Lung (tissue), 12 donors: ENCODE data around the gene DTYMK. TPM values are rescaled to one million over a fixed set of nuclear protein-coding genes. Genes with fewer than 3 reads are reported as not detected.
A peak's percentile ranks its signal among the peaks of the same experiment; 100 is the strongest.

ENCODE experiments used
- ATAC-seq: fragments of 200-7000 bp; cut with Tn5 transposase; one replicate; pipeline ENCODE4 v1.9.1; 2020; ENCODE audit warnings: moderate number of reproducible peaks; ENCODE audit not compliant: insufficient read depth, low FRiP score
- DNase-seq, 3 donors: peaks; one replicate each; pipeline ENCODE4 v3.0.0-alpha.2; 2013 to 2017
- H3K27ac ChIP-seq, 2 donors: one replicate each; pipeline ENCODE4 v1.5.1; 2013; ENCODE audit warnings: mild to moderate bottlenecking in 2 of 2, moderate library complexity in 2 of 2, control low read depth in 1 of 2, inconsistent platforms in 1 of 2, low read depth in 1 of 2, low read length in 1 of 2
- H3K27me3 ChIP-seq, 3 donors: one replicate each; pipeline ENCODE4 v1.5.1; 2013; ENCODE audit warnings: low read length in 2 of 3; ENCODE audit not compliant: control insufficient read depth in 3 of 3, insufficient read depth in 3 of 3
- H3K36me3 ChIP-seq, 4 donors: one replicate each; pipeline ENCODE4 v1.5.1; 2013; ENCODE audit warnings: low read length in 4 of 4, mild to moderate bottlenecking in 1 of 4, moderate library complexity in 1 of 4; ENCODE audit not compliant: control insufficient read depth in 4 of 4, insufficient read depth in 4 of 4
- H3K4me1 ChIP-seq, 5 donors: one replicate each; pipeline ENCODE4 v1.5.1; 2013; ENCODE audit warnings: low read length in 5 of 5, mild to moderate bottlenecking in 2 of 5, moderate library complexity in 1 of 5; ENCODE audit not compliant: control insufficient read depth in 5 of 5, insufficient read depth in 5 of 5
- H3K4me3 ChIP-seq: one replicate; pipeline ENCODE4 v1.5.1; 2013; ENCODE audit warnings: mild to moderate bottlenecking, control low read depth, moderate library complexity
- H3K9ac ChIP-seq, 2 donors: one replicate each; pipeline ENCODE4 v1.5.1; 2013; ENCODE audit warnings: low read length in 2 of 2, control low read depth in 1 of 2; ENCODE audit not compliant: insufficient read depth in 1 of 2
- H3K9me3 ChIP-seq, 4 donors: one replicate each; pipeline ENCODE4 v1.5.1; 2013; ENCODE audit warnings: low read length in 3 of 4, mild to moderate bottlenecking in 1 of 4, moderate library complexity in 1 of 4; ENCODE audit not compliant: control insufficient read depth in 4 of 4, insufficient read depth in 3 of 4
- WGBS, 2 donors: extraction: QIAGEN DNeasy Blood & Tissue Kit; methylation state at CpG; one replicate each; pipeline ENCODE4 v1.1.7; 2013; 5-methylcytosine and 5-hydroxymethylcytosine counted together
- polyA plus RNA-seq, 2 donors: library from polyadenylated mRNA; stranded (reverse); fragments of 200-250 nt; gene quantifications; one replicate each; pipeline ENCODE4 v1.2.1, GENCODE V29; 2013
- total RNA-seq, 2 donors: library from RNA; depleted of rRNA in 1 of 2; stranded (reverse); fragments of >200 nt in 1 of 2; gene quantifications; one replicate each; pipeline ENCODE4 v1.2.1, GENCODE V29; 2014 to 2021
- TF ChIP-seq, protein P1 (sequence below): IDR thresholded peaks from 2 replicates; pipeline ENCODE4 v1.5.1; 2012; ENCODE audit warnings: mild to moderate bottlenecking; ENCODE audit errors: control extremely low read depth, extremely low read depth
- donor health status: control.
- donor health status: control.
- donor health status: Bipolar disorder and iron deficiency.
- donor health status: healthy.
- donor health status: DM: yes; HTN: yes; CAD: no.

Gene DTYMK
- total and polyA plus RNA-seq, 4 donors: 15.6 to 24.3 (median 19.7) TPM

DNA sequence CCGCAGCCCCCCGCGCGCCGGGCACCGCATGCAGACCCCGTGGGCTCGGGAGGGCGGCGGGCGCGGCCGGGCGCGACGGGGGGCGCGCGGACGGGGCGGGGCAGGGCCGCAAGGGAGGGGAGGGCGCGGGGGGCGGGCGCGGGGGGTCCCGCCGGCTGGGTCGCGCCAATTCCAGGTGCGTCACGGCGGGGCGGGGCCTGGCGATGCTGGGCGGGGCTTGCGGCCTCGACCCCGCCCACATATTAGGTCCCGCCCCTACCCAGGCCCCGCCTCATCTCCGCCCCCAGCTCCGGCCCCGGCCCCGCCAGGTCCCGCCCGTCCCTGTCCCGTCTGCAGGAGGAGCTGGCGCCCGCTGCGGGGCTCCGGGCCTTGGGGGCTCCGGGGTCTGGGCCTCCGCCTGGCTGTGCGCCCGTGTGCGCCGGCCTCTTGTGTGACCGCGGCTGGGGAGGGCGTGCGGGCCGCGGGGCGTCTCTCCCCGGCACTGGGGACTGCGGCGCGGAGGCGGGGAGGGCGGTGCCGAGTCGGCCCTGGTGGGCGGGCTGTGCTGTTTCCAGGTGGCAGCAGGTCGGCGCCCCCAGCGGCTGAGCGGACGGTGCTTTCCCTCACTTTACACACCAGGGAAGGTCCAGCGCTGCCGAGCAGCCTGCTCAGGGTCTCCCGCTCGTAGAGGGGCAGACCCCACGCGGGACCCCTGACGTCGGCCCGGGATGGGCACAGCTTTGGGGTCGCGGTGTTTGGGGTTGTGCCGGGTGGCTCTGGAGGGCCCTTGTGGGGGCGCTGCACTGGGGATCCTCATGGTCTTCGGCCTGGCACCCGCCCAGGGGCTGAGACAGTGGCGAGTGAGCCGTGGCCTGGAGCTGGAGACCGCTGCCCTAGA, 15.8 kb upstream of the DTYMK start:
- no peaks in the 10 kb centered on the region for H3K27me3 ChIP-seq
- peaks cover 0 to 13% (median 11%) of the 10 kb centered on the region in 4 donors for H3K36me3 ChIP-seq
- peaks cover 0 to 10% (median 0%) of the 10 kb centered on the region in 5 donors for H3K4me1 ChIP-seq
- H3K27ac ChIP-seq: peak overlapping the region; percentile 92 to 98
- DNase-seq (peak; percentile 88 to 91 (median 88)), ATAC-seq (peak; percentile 88)
- WGBS, 2 donors: 1 to 3% methylated on average over 53 to 93 of the region's 98 CpGs
- H3K4me3 ChIP-seq: peak overlapping the region; percentile 59
- TF ChIP-seq, protein P1, sequence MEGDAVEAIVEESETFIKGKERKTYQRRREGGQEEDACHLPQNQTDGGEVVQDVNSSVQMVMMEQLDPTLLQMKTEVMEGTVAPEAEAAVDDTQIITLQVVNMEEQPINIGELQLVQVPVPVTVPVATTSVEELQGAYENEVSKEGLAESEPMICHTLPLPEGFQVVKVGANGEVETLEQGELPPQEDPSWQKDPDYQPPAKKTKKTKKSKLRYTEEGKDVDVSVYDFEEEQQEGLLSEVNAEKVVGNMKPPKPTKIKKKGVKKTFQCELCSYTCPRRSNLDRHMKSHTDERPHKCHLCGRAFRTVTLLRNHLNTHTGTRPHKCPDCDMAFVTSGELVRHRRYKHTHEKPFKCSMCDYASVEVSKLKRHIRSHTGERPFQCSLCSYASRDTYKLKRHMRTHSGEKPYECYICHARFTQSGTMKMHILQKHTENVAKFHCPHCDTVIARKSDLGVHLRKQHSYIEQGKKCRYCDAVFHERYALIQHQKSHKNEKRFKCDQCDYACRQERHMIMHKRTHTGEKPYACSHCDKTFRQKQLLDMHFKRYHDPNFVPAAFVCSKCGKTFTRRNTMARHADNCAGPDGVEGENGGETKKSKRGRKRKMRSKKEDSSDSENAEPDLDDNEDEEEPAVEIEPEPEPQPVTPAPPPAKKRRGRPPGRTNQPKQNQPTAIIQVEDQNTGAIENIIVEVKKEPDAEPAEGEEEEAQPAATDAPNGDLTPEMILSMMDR: peak; percentile 5
- H3K9ac ChIP-seq: peak overlapping the region in 1 of 2 donors; percentile 9
- peaks cover 0 to 4% (median under 1%) of the 10 kb centered on the region in 4 donors for H3K9me3 ChIP-seq

DNA sequence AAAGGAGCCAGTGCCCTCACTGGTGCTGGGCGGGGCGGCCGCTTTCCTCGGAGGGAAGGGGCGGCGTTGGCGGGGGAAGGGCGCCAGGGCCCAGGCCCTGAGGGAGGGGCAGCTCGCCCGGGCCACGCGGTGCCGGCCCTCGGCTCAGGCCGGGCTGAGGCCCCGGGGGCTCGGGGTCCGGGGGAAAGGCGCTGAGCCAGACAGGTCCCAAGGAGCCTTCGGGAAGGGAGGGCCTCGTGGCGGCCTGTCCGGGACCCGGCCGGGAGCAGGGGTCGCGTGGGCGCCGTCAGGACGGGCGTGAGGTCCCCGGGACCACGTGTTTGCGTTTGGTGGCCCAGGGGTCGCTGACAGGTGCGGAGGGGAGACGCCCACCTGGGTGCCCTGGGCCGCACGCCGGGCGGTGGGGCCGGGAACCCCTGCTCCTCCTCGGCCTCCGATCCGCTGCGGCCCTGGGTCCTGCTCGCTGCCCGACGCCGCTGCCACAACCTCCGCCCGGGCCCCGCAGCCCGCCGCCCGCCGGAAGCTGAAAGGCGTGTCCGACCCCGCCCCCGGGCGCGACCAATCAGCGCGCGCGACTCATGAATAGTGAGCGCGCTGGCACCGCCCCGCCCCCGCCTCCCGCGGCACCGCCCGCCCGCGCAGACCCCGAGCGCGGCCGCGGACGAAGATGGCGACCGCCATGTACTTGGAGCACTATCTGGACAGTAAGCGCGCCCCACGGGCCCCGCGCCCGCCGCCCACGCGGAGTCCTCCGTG, 15.0 kb upstream of the DTYMK start, which contains the start of gene ING5:
TSS of gene ING5 (plus strand) at position 641 of the 756 bp plus-strand sequence. CDS start at position 668, 27 bp downstream.
- Histone ChIP-seq H3K9ac (peak within 1 kb of the TSS in 1 of 2 donors; percentile 9), H3K4me3 (peak within 1 kb of the TSS; percentile 66), H3K36me3 (peaks cover 0 to 11% (median 9%) of the 10 kb centered on the region in 4 donors), H3K27me3 (no peaks in the 10 kb centered on the region), H3K4me1 (peaks cover 0 to 10% (median 0%) of the 10 kb centered on the region in 5 donors), H3K27ac (peak within 1 kb of the TSS; percentile 95 to 98), H3K9me3 (peaks cover 0 to 4% (median under 1%) of the 10 kb centered on the region in 4 donors)
- 0 to 1% methylated on average over 50 to 96 of the region's 96 CpGs for WGBS, 2 donors
- peak; percentile 83 for ATAC-seq
- DNase-seq: peak; percentile 95 to 97 (median 96)
- TF ChIP-seq, protein P1: no peak

DNA sequence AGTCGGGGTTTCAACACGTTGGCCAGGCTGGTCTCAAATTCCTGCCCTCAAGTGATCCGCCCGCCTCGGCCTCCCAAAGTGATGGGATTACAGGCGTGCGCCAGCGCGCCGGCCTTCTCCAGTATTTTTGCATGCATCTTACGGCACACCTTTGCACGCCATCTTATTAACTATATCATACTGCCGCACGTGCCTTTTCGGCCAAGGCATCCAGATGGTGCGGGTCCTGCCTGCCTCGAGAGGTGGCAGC, 14.5 kb upstream of the DTYMK start:
- peak overlapping the region; percentile 95 to 98 for H3K27ac ChIP-seq
- H3K27me3 ChIP-seq: no peaks in the 10 kb centered on the region
- DNase-seq: no peak
- H3K9ac ChIP-seq: no peak overlapping the region
- peaks cover 0 to 3% (median 0%) of the 10 kb centered on the region in 4 donors for H3K9me3 ChIP-seq
- 1% methylated on average over 17 of the region's 17 CpGs for WGBS, 2 donors
- H3K36me3 ChIP-seq: peaks cover 0 to 9% (median 7%) of the 10 kb centered on the region in 4 donors
- H3K4me1 ChIP-seq: peaks cover 0 to 10% (median 0%) of the 10 kb centered on the region in 5 donors
- TF ChIP-seq, protein P1: peak; percentile 36
- no peak for ATAC-seq
- H3K4me3 ChIP-seq: peak overlapping the region; percentile 66
